Lung (tissue), 12 donors: ENCODE data around the gene TFAP2E. TPM values are rescaled to one million over a fixed set of nuclear protein-coding genes. Genes with fewer than 3 reads are reported as not detected.

ENCODE experiments used
- ATAC-seq: fragments of 200-7000 bp; cut with Tn5 transposase; one replicate; pipeline ENCODE4 v1.9.1; 2020; ENCODE audit warnings: moderate number of reproducible peaks; ENCODE audit not compliant: insufficient read depth, low FRiP score
- DNase-seq, 3 donors: peaks; one replicate each; pipeline ENCODE4 v3.0.0-alpha.2; 2013 to 2017
- H3K27ac ChIP-seq, 2 donors: one replicate each; pipeline ENCODE4 v1.5.1; 2013; ENCODE audit warnings: mild to moderate bottlenecking in 2 of 2, moderate library complexity in 2 of 2, control low read depth in 1 of 2, inconsistent platforms in 1 of 2, low read depth in 1 of 2, low read length in 1 of 2
- H3K27me3 ChIP-seq, 3 donors: one replicate each; pipeline ENCODE4 v1.5.1; 2013; ENCODE audit warnings: low read length in 2 of 3; ENCODE audit not compliant: control insufficient read depth in 3 of 3, insufficient read depth in 3 of 3
- H3K36me3 ChIP-seq, 4 donors: one replicate each; pipeline ENCODE4 v1.5.1; 2013; ENCODE audit warnings: low read length in 4 of 4, mild to moderate bottlenecking in 1 of 4, moderate library complexity in 1 of 4; ENCODE audit not compliant: control insufficient read depth in 4 of 4, insufficient read depth in 4 of 4
- H3K4me1 ChIP-seq, 5 donors: one replicate each; pipeline ENCODE4 v1.5.1; 2013; ENCODE audit warnings: low read length in 5 of 5, mild to moderate bottlenecking in 2 of 5, moderate library complexity in 1 of 5; ENCODE audit not compliant: control insufficient read depth in 5 of 5, insufficient read depth in 5 of 5
- H3K4me3 ChIP-seq: one replicate; pipeline ENCODE4 v1.5.1; 2013; ENCODE audit warnings: mild to moderate bottlenecking, control low read depth, moderate library complexity
- H3K9ac ChIP-seq, 2 donors: one replicate each; pipeline ENCODE4 v1.5.1; 2013; ENCODE audit warnings: low read length in 2 of 2, control low read depth in 1 of 2; ENCODE audit not compliant: insufficient read depth in 1 of 2
- H3K9me3 ChIP-seq, 4 donors: one replicate each; pipeline ENCODE4 v1.5.1; 2013; ENCODE audit warnings: low read length in 3 of 4, mild to moderate bottlenecking in 1 of 4, moderate library complexity in 1 of 4; ENCODE audit not compliant: control insufficient read depth in 4 of 4, insufficient read depth in 3 of 4
- CTCF ChIP-seq: IDR thresholded peaks from 2 replicates; pipeline ENCODE4 v1.5.1; 2012; ENCODE audit warnings: mild to moderate bottlenecking; ENCODE audit errors: control extremely low read depth, extremely low read depth
- WGBS, 2 donors: extraction: QIAGEN DNeasy Blood & Tissue Kit; methylation state at CpG; one replicate each; pipeline ENCODE4 v1.1.7; 2013; 5-methylcytosine and 5-hydroxymethylcytosine counted together
- polyA plus RNA-seq, 2 donors: library from polyadenylated mRNA; stranded (reverse); fragments of 200-250 nt; gene quantifications; one replicate each; pipeline ENCODE4 v1.2.1, GENCODE V29; 2013
- total RNA-seq, 2 donors: library from RNA; depleted of rRNA in 1 of 2; stranded (reverse); fragments of >200 nt in 1 of 2; gene quantifications; one replicate each; pipeline ENCODE4 v1.2.1, GENCODE V29; 2014 to 2021
- donor health status: control.
- donor health status: control.
- donor health status: Bipolar disorder and iron deficiency.
- donor health status: healthy.
- donor health status: DM: yes; HTN: yes; CAD: no.

Gene TFAP2E
- total and polyA plus RNA-seq, 4 donors = 1.4 to 2.5 (median 1.9) TPM

GRCh38 chr1:35592991-35593769 lies 20.1 kb downstream of the TFAP2E start:
- H3K9ac ChIP-seq = no peak overlapping the region
- no peak overlapping the region for H3K4me3 ChIP-seq
- H3K9me3 ChIP-seq = no peaks in the 10 kb centered on the region
- H3K4me1 ChIP-seq = peaks cover 0 to 7% (median 0%) of the 10 kb centered on the region in 5 donors
- no peaks in the 10 kb centered on the region for H3K27me3 ChIP-seq
- peaks cover 0 to 7% (median 1%) of the 10 kb centered on the region in 4 donors for H3K36me3 ChIP-seq
- ATAC-seq (no peak), DNase-seq (no peak)
- 67 to 69% methylated on average over 8 of the region's 8 CpGs for WGBS, 2 donors
- H3K27ac ChIP-seq = no peak overlapping the region
- TF ChIP-seq CTCF = no peak

GRCh38 chr1:35594005-35594760 lies 21.1 kb downstream of the TFAP2E start:
- TF ChIP-seq CTCF = no peak
- WGBS, 2 donors = 93 to 95% methylated on average over 9 of the region's 9 CpGs
- no peak overlapping the region for H3K4me3 ChIP-seq
- no peak overlapping the region for H3K27ac ChIP-seq
- H3K27me3 ChIP-seq = no peaks in the 10 kb centered on the region
- no peak overlapping the region for H3K9ac ChIP-seq
- peaks cover 0 to 7% (median 0%) of the 10 kb centered on the region in 5 donors for H3K4me1 ChIP-seq
- no peaks in the 10 kb centered on the region for H3K9me3 ChIP-seq
- H3K36me3 ChIP-seq = peaks cover 0 to 7% (median 1%) of the 10 kb centered on the region in 4 donors
- no peak for ATAC-seq
- no peak for DNase-seq

- no peak for TF ChIP-seq CTCF
- H3K9me3 ChIP-seq = no peaks in the 10 kb centered on the region
- no peak overlapping the region for H3K9ac ChIP-seq
- peaks cover 0 to 7% (median 0%) of the 10 kb centered on the region in 5 donors for H3K4me1 ChIP-seq
- ATAC-seq (no peak), DNase-seq (no peak)
- peaks cover 0 to 12% (median under 1%) of the 10 kb centered on the region in 4 donors for H3K36me3 ChIP-seq
- H3K4me3 ChIP-seq = no peak overlapping the region
- H3K27me3 ChIP-seq = no peaks in the 10 kb centered on the region
- no peak overlapping the region for H3K27ac ChIP-seq
- WGBS, 2 donors = 95 to 98% methylated on average over 7 of the region's 7 CpGs
Measured at GRCh38 chr1:35595684-35596083, 22.6 kb downstream of the TFAP2E start.
